ENCODE results near the gene CD200.

CD200 gene

DNA sequence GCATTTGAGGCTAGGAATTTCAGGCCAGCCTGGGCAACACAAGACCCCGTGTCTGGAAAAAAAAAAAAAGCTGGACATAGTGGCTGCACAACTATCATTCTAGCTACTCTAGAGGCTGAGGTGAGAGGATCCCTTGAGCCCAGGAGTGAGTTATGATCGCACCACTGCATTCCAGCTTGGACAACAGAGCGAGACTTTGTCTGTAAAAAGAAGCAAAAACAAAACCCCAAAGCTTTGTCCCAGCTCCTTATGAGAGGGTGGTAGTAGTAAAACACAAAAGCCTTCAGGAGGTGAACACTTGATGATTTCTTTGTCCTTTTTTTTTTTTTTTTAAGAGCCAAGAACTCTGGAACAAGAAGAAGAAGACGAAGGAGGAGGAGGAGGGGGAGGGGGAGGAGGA, 1.1 kb upstream of the CD200 start:
- TF ChIP-seq, protein P1, sequence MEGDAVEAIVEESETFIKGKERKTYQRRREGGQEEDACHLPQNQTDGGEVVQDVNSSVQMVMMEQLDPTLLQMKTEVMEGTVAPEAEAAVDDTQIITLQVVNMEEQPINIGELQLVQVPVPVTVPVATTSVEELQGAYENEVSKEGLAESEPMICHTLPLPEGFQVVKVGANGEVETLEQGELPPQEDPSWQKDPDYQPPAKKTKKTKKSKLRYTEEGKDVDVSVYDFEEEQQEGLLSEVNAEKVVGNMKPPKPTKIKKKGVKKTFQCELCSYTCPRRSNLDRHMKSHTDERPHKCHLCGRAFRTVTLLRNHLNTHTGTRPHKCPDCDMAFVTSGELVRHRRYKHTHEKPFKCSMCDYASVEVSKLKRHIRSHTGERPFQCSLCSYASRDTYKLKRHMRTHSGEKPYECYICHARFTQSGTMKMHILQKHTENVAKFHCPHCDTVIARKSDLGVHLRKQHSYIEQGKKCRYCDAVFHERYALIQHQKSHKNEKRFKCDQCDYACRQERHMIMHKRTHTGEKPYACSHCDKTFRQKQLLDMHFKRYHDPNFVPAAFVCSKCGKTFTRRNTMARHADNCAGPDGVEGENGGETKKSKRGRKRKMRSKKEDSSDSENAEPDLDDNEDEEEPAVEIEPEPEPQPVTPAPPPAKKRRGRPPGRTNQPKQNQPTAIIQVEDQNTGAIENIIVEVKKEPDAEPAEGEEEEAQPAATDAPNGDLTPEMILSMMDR (conservative IDR thresholded peaks at IDR 0.05; ENCODE audit: low read length), result no peak
- no peak for DNase-seq (ENCODE audit: low read depth)
- H3K4me3 ChIP-seq (ENCODE audit: low read length), result no peak overlapping the region

DNA sequence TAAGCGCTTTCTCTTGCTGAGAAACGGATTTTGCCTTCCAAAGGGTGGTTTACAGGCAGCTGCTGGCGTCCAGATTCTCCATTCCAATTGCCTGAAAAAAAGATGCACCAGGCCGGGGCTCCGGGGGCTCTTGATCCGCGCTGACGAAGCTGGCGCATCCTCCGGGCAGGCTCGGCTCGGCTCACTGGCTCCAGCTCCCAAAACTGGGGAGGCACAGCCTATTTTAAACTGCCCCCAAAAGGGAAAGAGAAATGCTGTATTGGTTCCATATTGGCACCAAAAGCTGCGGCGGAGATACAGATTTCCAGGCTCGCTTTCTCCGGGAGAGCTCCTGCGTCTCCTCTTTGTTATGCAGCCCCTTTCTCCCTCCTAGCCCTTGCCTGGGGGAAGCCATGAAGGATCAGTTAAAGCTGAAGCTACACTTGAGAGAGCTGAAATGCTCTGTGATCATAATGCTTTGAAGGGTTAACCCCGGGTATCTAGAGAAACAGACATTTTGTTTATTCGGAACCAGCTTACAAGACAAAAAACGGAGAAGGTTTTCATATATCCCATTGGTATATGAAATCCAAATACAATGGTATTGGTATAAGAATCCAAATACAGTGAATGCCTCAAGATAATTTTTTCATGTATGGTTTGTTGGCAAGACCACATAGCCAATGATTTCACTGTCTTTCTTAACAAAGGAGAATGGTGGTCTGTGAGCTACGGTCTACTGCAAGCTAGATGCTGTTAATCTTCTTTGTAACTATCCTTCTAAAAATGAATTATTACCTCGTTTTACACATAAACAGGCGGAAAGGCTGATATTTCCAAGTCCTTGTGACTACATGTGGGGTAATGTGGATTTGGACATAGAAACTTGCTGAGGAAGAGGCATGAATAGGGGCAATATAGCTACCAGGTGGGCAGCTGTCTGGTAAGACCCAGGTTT, 693 bp downstream of the CD200 start:
- TF ChIP-seq, protein P1 (conservative IDR thresholded peaks at IDR 0.05; ENCODE audit: low read length), result no peak
- peak overlapping the region; percentile 52 for H3K4me3 ChIP-seq (ENCODE audit: low read length)
- DNase-seq (ENCODE audit: low read depth), result peak; percentile 0

DNA sequence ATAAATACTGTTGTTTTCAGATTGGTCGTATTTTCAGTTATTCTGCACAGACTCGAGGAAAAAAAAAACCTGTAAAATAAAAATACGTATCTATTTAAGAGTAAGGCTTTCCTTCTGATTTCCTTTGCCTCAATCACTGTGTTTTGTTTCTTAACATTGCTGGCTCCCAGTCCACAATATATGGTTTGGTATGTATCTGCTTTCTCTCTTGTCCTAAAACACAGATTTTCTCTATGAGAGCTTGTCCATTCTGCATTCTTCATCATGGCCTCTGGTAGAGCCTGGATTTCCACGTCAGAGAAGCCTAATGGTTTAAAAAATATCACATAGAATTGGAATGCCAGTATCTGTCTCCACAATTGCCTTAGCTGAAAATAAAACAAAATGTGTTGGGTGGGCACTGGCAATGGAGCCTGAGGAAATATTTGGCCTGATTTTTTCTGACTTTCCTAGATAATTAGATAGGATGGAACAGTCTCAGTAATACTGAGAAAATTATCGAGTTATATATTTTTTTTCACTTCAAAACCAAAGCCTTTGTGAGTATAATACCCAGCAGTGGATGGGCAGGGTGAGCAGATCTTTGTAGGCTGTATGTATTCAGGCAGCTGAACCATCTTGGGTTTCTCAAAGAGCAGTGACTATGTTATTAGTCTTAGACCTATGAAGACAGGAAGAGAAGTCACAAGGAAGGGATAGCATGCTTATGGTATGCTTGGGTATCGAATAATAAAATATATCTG, 1.9 kb downstream of the CD200 start:
- H3K4me3 ChIP-seq (ENCODE audit: low read length), result no peak overlapping the region
- DNase-seq (ENCODE audit: low read depth), result no peak
- TF ChIP-seq, protein P1 (conservative IDR thresholded peaks at IDR 0.05; ENCODE audit: low read length), result no peak

DNA sequence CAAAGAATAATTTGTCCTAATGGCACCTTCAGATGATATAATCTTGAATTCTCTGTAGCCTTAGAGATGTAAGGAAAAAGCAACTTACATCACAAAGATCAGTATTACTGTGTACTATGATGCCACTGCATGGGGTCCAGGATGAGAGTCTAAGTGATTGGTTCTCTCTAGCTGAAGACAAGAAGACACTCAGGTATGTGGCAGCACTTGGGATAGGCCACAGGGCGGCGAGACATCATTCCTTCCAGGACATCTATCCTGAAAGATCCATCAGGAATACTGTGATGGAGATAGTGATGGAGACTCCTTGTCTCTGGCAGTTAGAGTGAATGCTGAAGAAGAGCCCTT, 2.5 kb downstream of the CD200 start:
- H3K4me3 ChIP-seq (ENCODE audit: low read length), result no peak overlapping the region
- TF ChIP-seq, protein P1 (conservative IDR thresholded peaks at IDR 0.05; ENCODE audit: low read length), result no peak
- no peak for DNase-seq (ENCODE audit: low read depth)

DNA sequence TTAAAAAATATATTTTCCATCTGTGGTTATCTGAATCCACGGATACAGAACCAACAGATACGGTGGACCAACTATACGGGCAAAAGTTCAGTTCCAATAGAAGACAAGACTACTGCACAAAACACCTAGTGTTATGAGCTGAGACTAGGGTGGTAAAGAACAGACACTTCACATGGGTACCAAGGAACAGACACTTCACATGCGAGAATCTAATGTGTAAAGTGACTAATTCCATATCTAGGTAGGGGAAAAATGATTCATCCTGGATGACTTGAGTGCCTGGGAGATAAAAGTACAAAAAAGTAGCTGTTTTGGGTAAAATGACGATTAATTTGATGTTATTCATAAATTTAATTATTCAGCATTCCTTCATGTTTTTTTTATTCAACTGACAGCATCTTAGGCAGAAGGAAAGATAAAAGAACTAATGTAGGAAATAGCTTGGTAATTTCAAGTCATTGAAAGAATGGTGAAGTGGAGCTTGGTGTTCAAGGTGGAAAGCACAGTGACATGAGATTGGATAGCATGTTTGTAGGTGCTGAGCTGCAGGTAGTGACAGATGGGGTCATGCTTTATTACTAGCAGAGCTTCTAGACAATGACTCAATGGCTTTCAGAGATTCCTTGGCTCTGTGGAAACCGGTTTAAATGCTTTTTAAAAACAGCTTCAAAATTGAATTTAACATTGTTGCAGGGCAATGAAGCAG, 5.2 kb downstream of the CD200 start:
- no peak overlapping the region for H3K4me3 ChIP-seq (ENCODE audit: low read length)
- TF ChIP-seq, protein P1 (conservative IDR thresholded peaks at IDR 0.05; ENCODE audit: low read length), result no peak

DNA sequence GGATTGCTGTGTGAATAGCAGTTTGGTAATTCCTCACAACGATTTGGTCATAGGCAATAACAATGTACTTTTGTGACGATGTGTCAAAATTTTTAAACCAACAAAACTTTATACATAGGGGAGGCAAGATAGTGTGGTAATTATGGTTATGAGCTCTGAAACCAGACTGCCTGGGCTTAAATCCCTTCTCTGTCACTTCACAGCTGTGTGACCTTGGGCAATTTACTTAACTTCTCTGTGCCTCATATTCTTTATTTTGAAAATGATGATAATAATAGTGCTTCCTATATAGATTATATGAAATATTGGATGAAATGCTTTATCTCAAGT, 5.7 kb downstream of the CD200 start:
- TF ChIP-seq, protein P1 (conservative IDR thresholded peaks at IDR 0.05; ENCODE audit: low read length), result no peak
- DNase-seq (ENCODE audit: low read depth), result no peak
- no peak overlapping the region for H3K4me3 ChIP-seq (ENCODE audit: low read length)

More for the DNA sequence above, 5.2 kb downstream of the CD200 start:
- no peak for DNase-seq (ENCODE audit: low read depth)

Data from AG10803 (cell line).